Adipose tissue (tissue), 3 donors: Measurements from ENCODE around the gene ARHGEF3. TPM values are rescaled to one million over a fixed set of nuclear protein-coding genes. Genes with fewer than 3 reads are reported as not detected.

ENCODE experiments used
- polyA plus RNA-seq, 3 donors: library from polyadenylated mRNA; stranded (reverse); fragments of 200-250 nt; gene quantifications; one replicate each; pipeline ENCODE4 v1.2.3, GENCODE V29; 2013
- donor health status: healthy with polysubstance abuse.
- donor health status: Bipolar disorder and iron deficiency.
- donor health status: healthy.

ARHGEF3 gene
- polyA plus RNA-seq, 3 donors, result 11.1 to 15.4 (median 11.4) TPM

Other genes with a start within 250 kb of the ARHGEF3 start
- 1 to 10 TPM; 4.0 to 7.8 (median 6.2) TPM for gene CCDC66, start 244.8 kb downstream of the ARHGEF3 start, polyA plus RNA-seq
- gene TASOR, start 118.7 kb downstream of the ARHGEF3 start, polyA plus RNA-seq, result 10 to 100 TPM; 12.4 to 26.3 (median 15.9) TPM